AG09309 (cell line): ENCODE results near the gene SZRD1.

Source experiments
- DNase-seq: peaks from one replicate; pipeline ENCODE4 v3.0.0-alpha.2; 2010; ENCODE audit warnings: low read depth
- H3K4me3 ChIP-seq: 2 replicates; pipeline ENCODE4 v1.5.1; 2011; ENCODE audit warnings: mild to moderate bottlenecking, low read depth, low read length, moderate library complexity; ENCODE audit not compliant: control insufficient read depth
- CTCF ChIP-seq: IDR thresholded peaks from 2 replicates; pipeline ENCODE4 v1.5.1; 2011; ENCODE audit warnings: mild to moderate bottlenecking, low read depth, low read length, inconsistent platforms; ENCODE audit not compliant: insufficient read depth, control insufficient read depth; ENCODE audit errors: missing control alignments

The SZRD1 gene

DNA sequence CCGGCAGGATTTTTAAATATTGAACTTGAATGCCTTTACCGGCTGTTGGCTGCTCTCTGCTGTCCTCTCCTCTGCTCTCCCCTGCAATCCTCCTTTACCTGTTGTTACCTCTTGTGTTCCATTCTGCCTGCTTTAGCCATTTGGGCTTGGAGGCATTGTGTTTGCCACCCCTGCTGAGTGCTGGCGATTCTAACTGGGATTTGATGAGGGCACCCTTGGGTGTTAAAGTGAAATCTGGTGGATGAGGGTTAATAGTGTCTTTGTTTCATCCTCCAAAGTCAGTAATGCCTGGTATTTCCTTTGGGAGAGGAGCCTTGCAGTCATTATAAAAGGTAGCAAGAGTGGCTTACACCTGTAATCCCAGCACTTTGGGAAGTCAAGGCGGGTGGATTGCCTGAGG, 9.9 kb downstream of the SZRD1 start:
- H3K4me3 ChIP-seq = no peak overlapping the region
- TF ChIP-seq CTCF = no peak
- DNase-seq = no peak

- no peak for DNase-seq
- H3K4me3 ChIP-seq = no peak overlapping the region
- TF ChIP-seq CTCF = no peak
Observed at GRCh38 chr1:16378443-16378842, 11.4 kb downstream of the SZRD1 start.

GRCh38 chr1:16380868-16381267, 13.8 kb downstream of the SZRD1 start:
- no peak for TF ChIP-seq CTCF
- DNase-seq = no peak
- H3K4me3 ChIP-seq = no peak overlapping the region

GRCh38 chr1:16383888-16384287, 16.8 kb downstream of the SZRD1 start:
- no peak overlapping the region for H3K4me3 ChIP-seq
- no peak for TF ChIP-seq CTCF
- no peak for DNase-seq

DNA sequence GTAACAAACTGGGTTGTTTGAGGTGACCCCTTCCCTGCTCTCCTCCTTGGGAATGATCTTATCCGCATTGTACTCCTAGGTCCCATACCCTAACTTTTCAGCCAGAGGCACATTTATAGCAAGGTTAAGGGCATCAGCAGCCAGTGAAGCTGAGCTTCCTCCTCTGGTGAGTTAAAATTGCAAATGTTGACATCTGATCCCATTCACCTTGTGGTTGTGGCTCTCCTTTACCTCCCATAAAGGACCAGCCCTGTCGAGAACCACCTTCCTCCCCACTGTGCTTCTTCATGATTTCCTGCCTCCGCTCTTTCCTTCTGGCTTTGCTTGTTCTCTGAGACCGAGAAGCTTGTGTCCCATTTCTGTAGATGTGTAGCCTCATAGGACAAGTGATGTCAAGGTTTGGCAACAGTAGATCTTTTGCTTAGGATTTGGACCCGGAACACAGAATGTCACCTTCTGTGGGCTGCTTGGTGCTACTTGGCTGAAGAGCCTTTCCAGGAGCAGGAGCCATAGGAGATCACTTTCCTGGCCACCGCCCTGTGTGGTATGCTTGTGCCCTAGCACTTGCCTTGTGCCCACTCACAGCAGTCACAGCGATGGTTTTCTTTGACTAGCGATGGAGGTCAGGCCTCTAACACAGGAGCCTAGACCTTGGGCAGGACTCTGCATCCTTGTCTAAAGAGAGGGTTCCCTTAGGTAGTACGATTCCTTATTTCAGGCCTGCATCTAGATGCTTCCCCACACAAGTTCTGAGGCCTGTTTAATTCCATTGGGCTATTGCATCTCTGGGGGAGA, 18.8 kb downstream of the SZRD1 start:
- no peak for DNase-seq
- H3K4me3 ChIP-seq = no peak overlapping the region
- TF ChIP-seq CTCF = no peak

DNA sequence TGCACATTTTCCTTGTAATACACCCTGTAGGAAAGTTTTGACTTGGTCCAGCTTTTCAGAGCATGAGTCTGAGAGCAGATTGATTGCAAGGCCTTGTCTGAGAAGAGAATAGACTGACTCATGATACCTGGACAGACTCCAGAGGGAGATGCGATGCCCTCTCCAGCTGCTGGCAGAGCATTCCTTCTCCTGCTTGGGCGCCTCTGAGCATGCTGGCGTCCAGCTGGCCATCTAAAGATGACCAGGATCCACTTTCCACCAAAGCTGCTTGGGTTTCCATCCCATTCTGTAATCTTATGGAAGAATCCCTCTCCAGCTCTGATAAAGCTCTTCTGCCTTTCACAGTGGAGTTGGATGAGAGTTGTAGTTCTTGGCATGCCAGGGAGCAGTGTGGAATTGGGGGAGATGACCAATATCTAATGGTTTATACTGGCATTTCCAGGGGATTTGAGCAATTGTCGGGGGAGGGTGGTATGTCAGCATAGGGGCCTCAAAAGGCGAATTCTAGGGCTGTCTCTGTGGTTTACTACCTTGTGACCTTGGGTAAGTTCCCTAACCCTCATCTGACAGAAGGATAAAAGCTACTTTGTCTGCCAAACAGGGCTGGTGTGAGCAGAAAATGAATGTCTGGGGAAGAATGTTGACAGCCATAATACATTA, 19.5 kb downstream of the SZRD1 start:
- no peak for TF ChIP-seq CTCF
- no peak overlapping the region for H3K4me3 ChIP-seq
- peak; percentile 63 for DNase-seq
